CD14-positive monocyte (primary cell): ENCODE measurements around the gene TMA16. TPM values are rescaled to one million over a fixed set of nuclear protein-coding genes. Genes with fewer than 3 reads are reported as not detected.

ENCODE experiments used
- DNase-seq, 3 donors: peaks; one replicate each; pipeline ENCODE4 v3.0.0-alpha.2; 2011 to 2022
- H2AFZ ChIP-seq: 2 replicates; pipeline ENCODE4 v1.6.0; 2012; ENCODE audit warnings: mild to moderate bottlenecking, low read depth, low read length, inconsistent platforms; ENCODE audit not compliant: insufficient read depth, poor library complexity, severe bottlenecking
- H3K27ac ChIP-seq, 2 donors: 1 replicate in 1 of 2; 2 replicates in 1 of 2; pipeline ENCODE4 v1.5.1; 2012 to 2013; ENCODE audit warnings: low read length in 2 of 2, control low read depth in 1 of 2, inconsistent platforms in 1 of 2, low read depth in 1 of 2, mild to moderate bottlenecking in 1 of 2
- H3K27me3 ChIP-seq, 2 donors: one replicate each; pipeline versions ENCODE4 v1.6.0 to v1.6.1; 2011 to 2013; ENCODE audit warnings: low read length in 2 of 2; ENCODE audit not compliant: control insufficient read depth in 2 of 2, insufficient read depth in 2 of 2
- H3K36me3 ChIP-seq, 2 donors: replicated peaks in 1 of 2; 1 replicate in 1 of 2; 2 replicates in 1 of 2; pipeline versions ENCODE4 v1.5.1 to v1.6.1; 2012 to 2013; ENCODE audit warnings: low read length in 2 of 2, control low read depth in 1 of 2, inconsistent platforms in 1 of 2, mild to moderate bottlenecking in 1 of 2; ENCODE audit not compliant: insufficient read depth in 2 of 2, control insufficient read depth in 1 of 2
- H3K4me1 ChIP-seq, 2 donors: 1 replicate in 1 of 2; 2 replicates in 1 of 2; pipeline versions ENCODE4 v1.5.1 to v1.6.1; 2012 to 2013; ENCODE audit warnings: low read length in 2 of 2, control low read depth in 1 of 2, inconsistent platforms in 1 of 2, mild to moderate bottlenecking in 1 of 2, moderate library complexity in 1 of 2; ENCODE audit not compliant: insufficient read depth in 2 of 2, control insufficient read depth in 1 of 2
- H3K4me2 ChIP-seq: replicated peaks from 2 replicates; pipeline ENCODE3; 2012; ENCODE audit warnings: low read length, moderate library complexity, mild to moderate bottlenecking; ENCODE audit not compliant: poor library complexity, severe bottlenecking; ENCODE audit errors: extremely low read depth
- H3K4me3 ChIP-seq, 3 experiments: fragments of 200-600 bp in 1 of 3; sonication (generic) in 1 of 3; replicated peaks in 1 of 3; 1 replicate in 2 of 3; 2 replicates in 1 of 3; pipeline ENCODE4 v1.5.1; 2011 to 2013; ENCODE audit warnings: low read length in 3 of 3, mild to moderate bottlenecking in 3 of 3, control low read depth in 2 of 3, low read depth in 2 of 3, inconsistent platforms in 1 of 3, moderate library complexity in 1 of 3
- H3K79me2 ChIP-seq: 2 replicates; pipeline ENCODE4 v1.6.0; 2012; ENCODE audit warnings: mild to moderate bottlenecking, control low read depth, inconsistent platforms, low read length, moderate library complexity; ENCODE audit not compliant: insufficient read depth
- H3K9ac ChIP-seq: 2 replicates; pipeline ENCODE4 v1.6.0; 2017; ENCODE audit warnings: low read length, mild to moderate bottlenecking; ENCODE audit not compliant: insufficient read depth, poor library complexity, severe bottlenecking
- H3K9me3 ChIP-seq, 2 donors: replicated peaks in 1 of 2; 1 replicate in 1 of 2; 2 replicates in 1 of 2; pipeline versions ENCODE4 v1.5.1 to v1.6.1; 2012 to 2013; ENCODE audit warnings: low read length in 2 of 2, control low read depth in 1 of 2; ENCODE audit not compliant: control insufficient read depth in 1 of 2, insufficient read depth in 1 of 2
- H4K20me1 ChIP-seq: 2 replicates; pipeline ENCODE4 v1.6.0; 2012; ENCODE audit warnings: mild to moderate bottlenecking, low read length, control low read depth, moderate library complexity; ENCODE audit not compliant: insufficient read depth
- H3K27ac Mint-ChIP-seq, 7 donors: one replicate each; pipeline ENCODE4 v1.8.0; 2020; ENCODE audit warnings: mild to moderate bottlenecking in 7 of 7, mixed read lengths in 7 of 7, moderate library complexity in 6 of 7, inconsistent platforms in 2 of 7
- H3K27me3 Mint-ChIP-seq, 3 donors: one replicate each; pipeline ENCODE4 v1.8.0; 2021 to 2022; ENCODE audit warnings: low read depth in 3 of 3, mild to moderate bottlenecking in 3 of 3, mixed read lengths in 3 of 3, moderate library complexity in 3 of 3, inconsistent platforms in 1 of 3
- H3K36me3 Mint-ChIP-seq, 2 donors: one replicate each; pipeline ENCODE4 v1.8.0; 2020; ENCODE audit warnings: mixed read lengths in 2 of 2, inconsistent platforms in 1 of 2, mild to moderate bottlenecking in 1 of 2
- H3K4me1 Mint-ChIP-seq: one replicate; pipeline ENCODE4 v1.8.0; 2020; ENCODE audit warnings: mild to moderate bottlenecking, mixed read lengths
- H3K4me3 Mint-ChIP-seq, 2 donors: one replicate each; pipeline ENCODE4 v1.8.0; 2020; ENCODE audit warnings: mild to moderate bottlenecking in 2 of 2, mixed read lengths in 2 of 2, moderate library complexity in 1 of 2
- H3K9me3 Mint-ChIP-seq, 7 donors: one replicate each; pipeline ENCODE4 v1.8.0; 2020 to 2022; ENCODE audit warnings: mixed read lengths in 7 of 7, mild to moderate bottlenecking in 6 of 7, moderate library complexity in 6 of 7, inconsistent platforms in 2 of 7
- CTCF ChIP-seq: fragments of 200-600 bp; IDR thresholded peaks from one replicate; pipeline ENCODE4 v1.8.0; 2022; ENCODE audit warnings: antibody characterized with exemption, mild to moderate bottlenecking
- WGBS: methylation state at CpG from one replicate; pipeline ENCODE4 v1.1.5; 2013; ENCODE audit warnings: missing lambda C conversion rate; ENCODE audit not compliant: insufficient coverage; 5-methylcytosine and 5-hydroxymethylcytosine counted together
- intact Hi-C, 2 donors: fragments of 100-400 bp; cut with micrococcal nuclease; formaldehyde crosslinking; loops; one replicate each; pipeline versions ENCODE4 v1.15.0 to v1.15.1; 2023
- polyA plus RNA-seq, 3 donors: library from polyadenylated mRNA; depleted of rRNA in 1 of 3; unstranded in 2 of 3; stranded (reverse) in 1 of 3; fragments of 300-500 nt in 2 of 3; fragments of >200 nt in 1 of 3; fragmentation: Illumina TruSeq in 2 of 3; gene quantifications; 1 replicate in 2 of 3; 2 replicates in 1 of 3; pipeline ENCODE4 v1.2.3, GENCODE V29; 2012 to 2021

Gene TMA16
- polyA plus RNA-seq, 3 donors = 7.7 to 8.2 (median 8.2) TPM

- no peaks in the 10 kb centered on the region for H3K27me3 Mint-ChIP-seq
- no peak overlapping the region for H2AFZ ChIP-seq
- H3K4me3 ChIP-seq = no peak overlapping the region
- peaks cover 2% of the 10 kb centered on the region for H3K79me2 ChIP-seq
- intact Hi-C loops = no loop called here
- H3K9ac ChIP-seq = no peak overlapping the region
- no peaks in the 10 kb centered on the region for H3K27me3 ChIP-seq
- H3K9me3 ChIP-seq = no peaks in the 10 kb centered on the region
- H3K4me1 ChIP-seq = no peaks in the 10 kb centered on the region
- peaks cover 82% of the 10 kb centered on the region for H4K20me1 ChIP-seq
- no peak for DNase-seq
- H3K4me1 Mint-ChIP-seq = peaks cover 2% of the 10 kb centered on the region
- no peaks in the 10 kb centered on the region for H3K9me3 Mint-ChIP-seq
- H3K4me3 Mint-ChIP-seq = no peak overlapping the region
- peaks cover 42 to 62% of the 10 kb centered on the region in 2 donors for H3K36me3 Mint-ChIP-seq
- H3K27ac Mint-ChIP-seq = no peak overlapping the region
- WGBS = 100% methylated on average over 3 of the region's 3 CpGs
- TF ChIP-seq CTCF = no peak
- no peak overlapping the region for H3K27ac ChIP-seq
- H3K4me2 ChIP-seq = no peak overlapping the region
- peaks cover 50 to 82% of the 10 kb centered on the region in 2 donors for H3K36me3 ChIP-seq
These were observed 29.4 kb downstream of the TMA16 start for GRCh38 chr4:163523791-163524365.

GRCh38 chr4:163525982-163526381 lies 31.5 kb downstream of the TMA16 start:
- peaks cover 13% of the 10 kb centered on the region for H3K79me2 ChIP-seq
- no peak overlapping the region for H3K4me3 ChIP-seq
- TF ChIP-seq CTCF = no peak
- no peaks in the 10 kb centered on the region for H3K9me3 ChIP-seq
- H3K27ac ChIP-seq = no peak overlapping the region
- no peaks in the 10 kb centered on the region for H3K27me3 ChIP-seq
- Mint-ChIP-seq H3K9me3 (no peaks in the 10 kb centered on the region), H3K4me3 (no peak overlapping the region), H3K27me3 (no peaks in the 10 kb centered on the region), H3K36me3 (peaks cover 49 to 72% of the 10 kb centered on the region in 2 donors), H3K4me1 (peaks cover 2% of the 10 kb centered on the region), H3K27ac (no peak overlapping the region)
- WGBS = no CpG with 5 or more reads among the region's 3 CpGs
- no peak overlapping the region for H3K9ac ChIP-seq
- H2AFZ ChIP-seq = no peak overlapping the region
- H4K20me1 ChIP-seq = peaks cover 99% of the 10 kb centered on the region
- intact Hi-C loops = no loop called here
- H3K4me1 ChIP-seq = no peaks in the 10 kb centered on the region
- DNase-seq = no peak
- peaks cover 65 to 93% of the 10 kb centered on the region in 2 donors for H3K36me3 ChIP-seq
- no peak overlapping the region for H3K4me2 ChIP-seq
